Measurements from ENCODE around the gene GSG1L2.

DNA sequence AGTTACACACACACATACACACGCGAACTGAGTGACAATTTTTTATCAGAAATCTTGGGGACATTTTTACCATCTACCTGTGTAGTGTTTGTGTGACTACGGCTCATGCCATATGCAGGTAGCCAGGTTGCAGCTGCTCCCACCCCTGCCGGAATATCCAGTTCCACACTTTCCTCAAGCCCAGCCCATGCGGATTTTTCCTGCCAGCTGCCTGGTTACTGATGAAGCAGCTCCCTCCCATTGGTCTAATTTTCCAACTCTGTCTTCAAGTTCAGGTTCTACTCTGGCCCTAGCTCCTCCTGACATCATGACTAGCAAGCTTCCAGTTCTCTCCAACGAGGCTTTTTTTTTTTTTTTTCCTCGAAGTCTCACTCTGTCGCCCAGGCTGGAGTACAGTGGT, 4.8 kb downstream of the GSG1L2 start:
- TF ChIP-seq, protein P1, sequence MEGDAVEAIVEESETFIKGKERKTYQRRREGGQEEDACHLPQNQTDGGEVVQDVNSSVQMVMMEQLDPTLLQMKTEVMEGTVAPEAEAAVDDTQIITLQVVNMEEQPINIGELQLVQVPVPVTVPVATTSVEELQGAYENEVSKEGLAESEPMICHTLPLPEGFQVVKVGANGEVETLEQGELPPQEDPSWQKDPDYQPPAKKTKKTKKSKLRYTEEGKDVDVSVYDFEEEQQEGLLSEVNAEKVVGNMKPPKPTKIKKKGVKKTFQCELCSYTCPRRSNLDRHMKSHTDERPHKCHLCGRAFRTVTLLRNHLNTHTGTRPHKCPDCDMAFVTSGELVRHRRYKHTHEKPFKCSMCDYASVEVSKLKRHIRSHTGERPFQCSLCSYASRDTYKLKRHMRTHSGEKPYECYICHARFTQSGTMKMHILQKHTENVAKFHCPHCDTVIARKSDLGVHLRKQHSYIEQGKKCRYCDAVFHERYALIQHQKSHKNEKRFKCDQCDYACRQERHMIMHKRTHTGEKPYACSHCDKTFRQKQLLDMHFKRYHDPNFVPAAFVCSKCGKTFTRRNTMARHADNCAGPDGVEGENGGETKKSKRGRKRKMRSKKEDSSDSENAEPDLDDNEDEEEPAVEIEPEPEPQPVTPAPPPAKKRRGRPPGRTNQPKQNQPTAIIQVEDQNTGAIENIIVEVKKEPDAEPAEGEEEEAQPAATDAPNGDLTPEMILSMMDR (IDR thresholded peaks at IDR 0.05), result no peak
- TF ChIP-seq NFE2L2 (conservative IDR thresholded peaks at IDR 0.05; ENCODE audit: low read length) (no peak), POLR2AphosphoS2 (conservative IDR thresholded peaks at IDR 0.05; ENCODE audit: low read length) (no peak), KDM5A (IDR thresholded peaks at IDR 0.05) (no peak), EP300 (IDR thresholded peaks at IDR 0.05) (no peak)

All from A549 (cell line).